H1 (cell line): ENCODE measurements around the gene ZNF518B. TPM values are rescaled to one million over a fixed set of nuclear protein-coding genes. Genes with fewer than 3 reads are reported as not detected.

Source experiments
- ASH2L ChIP-seq: fragments of 200-600, 300-600 bp; sonication (generic); IDR thresholded peaks from one replicate; pipeline ENCODE4 v1.7.1; 2017; ENCODE audit warnings: low read length
- BRCA1 ChIP-seq: IDR thresholded peaks from 2 replicates; pipeline ENCODE4 v1.6.1; 2012; ENCODE audit warnings: low read depth, low read length, improper control_type of control experiment
- RFX5 ChIP-seq: IDR thresholded peaks from 2 replicates; pipeline ENCODE4 v1.6.1; 2011; ENCODE audit warnings: low read depth, low read length, improper control_type of control experiment, borderline replicate concordance
- SP1 ChIP-seq: IDR thresholded peaks from 2 replicates; pipeline ENCODE4 v1.6.1; 2011; ENCODE audit warnings: low read depth, low read length
- ZNF274 ChIP-seq: IDR thresholded peaks from 2 replicates; pipeline ENCODE4 v1.7.0; 2012; ENCODE audit warnings: low read length, borderline replicate concordance; ENCODE audit errors: extremely low read depth
- polyA plus RNA-seq, 7 experiments: library from polyadenylated mRNA; depleted of rRNA in 3 of 7; stranded (reverse) in 5 of 7; unstranded in 2 of 7; fragments of >200 nt in 5 of 7; fragments of 200-250 nt in 2 of 7; gene quantifications; 1 replicate in 5 of 7; 2 replicates in 1 of 7; 4 replicates in 1 of 7; pipeline versions ENCODE4 v1.2.1 to v1.2.3, GENCODE V29; 2011 to 2013; ENCODE audit warnings: missing spikeins in 2 of 7, mixed read lengths in 2 of 7
- total RNA-seq: library from RNA; stranded (reverse); fragmentation: NEBNext Ultra II Directional; extraction: Animal tissue kit (Norgen Biotek cat#: 25700); gene quantifications from 2 replicates; pipeline ENCODE4 v1.2.1, GENCODE V29; 2021

The ZNF518B gene
- total and polyA plus RNA-seq, 2 of the 8 experiments (the other 6 are each of a cell fraction or from before 2014, with no cell fraction given): 2.9 to 9.0 TPM

- no peak for TF ChIP-seq ZNF274
- TF ChIP-seq ASH2L: no peak
- no peak for TF ChIP-seq BRCA1
- no peak for TF ChIP-seq SP1
- TF ChIP-seq RFX5: no peak
These were observed 3.1 kb downstream of the ZNF518B start (continued) for GRCh38 chr4:10454121-10454520.
